Fibroblast of skin of scalp (primary cell): ENCODE data around the gene F7.
A peak's percentile ranks its signal among the peaks of the same experiment; 100 is the strongest.
"Not testable (repeated sequence)": the region's sequence is repeated elsewhere in the genome, so short reads cannot be mapped to it uniquely, and the experiment has no call there.

Experiments
- DNase-seq: peaks from one replicate; pipeline ENCODE4 v3.0.0-alpha.2; 2013

Gene F7

GRCh38 chr13:113086991-113087922, 18.3 kb upstream of the F7 start:
- DNase-seq, result no peak

GRCh38 chr13:113087923-113088690, 17.5 kb upstream of the F7 start:
- DNase-seq, result no peak

GRCh38 chr13:113088691-113089020, 16.9 kb upstream of the F7 start:
- DNase-seq, result no peak

GRCh38 chr13:113089693-113090414, 15.7 kb upstream of the F7 start:
- DNase-seq, result no peak

- no peak for DNase-seq
These were observed 15.2 kb upstream of the F7 start for GRCh38 chr13:113090415-113090770.

GRCh38 chr13:113090806-113091205, 14.8 kb upstream of the F7 start:
- DNase-seq, result no peak

GRCh38 chr13:113091211-113091771, 14.3 kb upstream of the F7 start:
- no peak for DNase-seq

- DNase-seq, result no peak
These were observed 13.5 kb upstream of the F7 start for GRCh38 chr13:113091891-113092775.

- no peak for DNase-seq
These were observed 12.6 kb upstream of the F7 start for GRCh38 chr13:113092776-113093579.

GRCh38 chr13:113093580-113094409, 11.8 kb upstream of the F7 start:
- no peak for DNase-seq

GRCh38 chr13:113094410-113094800, 11.2 kb upstream of the F7 start:
- no peak for DNase-seq

- no peak for DNase-seq
These were observed 10.2 kb upstream of the F7 start for GRCh38 chr13:113095146-113096051.

- DNase-seq, result no peak
These were observed 9.4 kb upstream of the F7 start for GRCh38 chr13:113096052-113096744.

- no peak for DNase-seq
These were observed 8.8 kb upstream of the F7 start for GRCh38 chr13:113096745-113097305.

GRCh38 chr13:113097651-113098050, 7.9 kb upstream of the F7 start:
- DNase-seq, result no peak

- DNase-seq, result peak; percentile 81
These were observed 7.3 kb upstream of the F7 start for GRCh38 chr13:113098162-113098732.

- DNase-seq, result no peak
These were observed 6.4 kb upstream of the F7 start for GRCh38 chr13:113099142-113099541.

GRCh38 chr13:113102302-113102701, 3.3 kb upstream of the F7 start:
- DNase-seq, result not testable (repeated sequence)
